Transverse colon (tissue), 4 donors: Measurements from ENCODE around the gene P3H2.

Source experiments
- POLR2A ChIP-seq: fragments of 450-650 bp; IDR thresholded peaks from one replicate; pipeline ENCODE4 v1.6.1; 2016; ENCODE audit warnings: antibody characterized with exemption, mild to moderate bottlenecking, moderate library complexity
- POLR2AphosphoS5 ChIP-seq, 3 donors: sonication (generic); formaldehyde crosslinking; IDR thresholded peaks; one replicate each; pipeline ENCODE4 v1.6.1; 2016; ENCODE audit warnings: antibody characterized with exemption in 3 of 3
- TF ChIP-seq, protein P1 (sequence below), 5 experiments: fragments of 200-600 bp in 3 of 5; fragments of 450-650 bp in 2 of 5; sonication (generic) in 3 of 5; IDR thresholded peaks; 1 replicate in 2 of 5; 2 replicates in 3 of 5; pipeline ENCODE4 v1.5.1; 2016 to 2017; ENCODE audit warnings: antibody characterized with exemption in 5 of 5, inconsistent platforms in 3 of 5, mild to moderate bottlenecking in 2 of 5, moderate library complexity in 1 of 5

DNA sequence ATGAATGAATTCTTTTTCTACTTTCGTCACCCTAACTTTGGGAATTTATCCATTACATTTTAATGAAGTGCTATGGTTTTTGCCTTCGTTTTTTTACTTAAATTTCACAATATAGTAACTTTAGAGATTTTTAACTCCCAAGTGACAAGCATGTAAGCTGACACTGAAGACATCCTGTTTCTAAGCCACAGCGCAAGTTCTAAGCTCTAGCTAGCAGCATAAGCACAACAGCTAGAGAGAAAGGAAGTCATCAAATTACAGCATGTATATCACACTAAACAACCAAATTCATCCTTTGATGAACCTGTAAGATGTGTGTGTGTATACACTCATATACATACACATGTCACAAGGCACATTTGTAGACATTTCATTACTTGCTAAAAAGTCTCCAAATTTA is 119.3 kb downstream of the P3H2 start:
- TF ChIP-seq, protein P1, sequence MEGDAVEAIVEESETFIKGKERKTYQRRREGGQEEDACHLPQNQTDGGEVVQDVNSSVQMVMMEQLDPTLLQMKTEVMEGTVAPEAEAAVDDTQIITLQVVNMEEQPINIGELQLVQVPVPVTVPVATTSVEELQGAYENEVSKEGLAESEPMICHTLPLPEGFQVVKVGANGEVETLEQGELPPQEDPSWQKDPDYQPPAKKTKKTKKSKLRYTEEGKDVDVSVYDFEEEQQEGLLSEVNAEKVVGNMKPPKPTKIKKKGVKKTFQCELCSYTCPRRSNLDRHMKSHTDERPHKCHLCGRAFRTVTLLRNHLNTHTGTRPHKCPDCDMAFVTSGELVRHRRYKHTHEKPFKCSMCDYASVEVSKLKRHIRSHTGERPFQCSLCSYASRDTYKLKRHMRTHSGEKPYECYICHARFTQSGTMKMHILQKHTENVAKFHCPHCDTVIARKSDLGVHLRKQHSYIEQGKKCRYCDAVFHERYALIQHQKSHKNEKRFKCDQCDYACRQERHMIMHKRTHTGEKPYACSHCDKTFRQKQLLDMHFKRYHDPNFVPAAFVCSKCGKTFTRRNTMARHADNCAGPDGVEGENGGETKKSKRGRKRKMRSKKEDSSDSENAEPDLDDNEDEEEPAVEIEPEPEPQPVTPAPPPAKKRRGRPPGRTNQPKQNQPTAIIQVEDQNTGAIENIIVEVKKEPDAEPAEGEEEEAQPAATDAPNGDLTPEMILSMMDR (IDR thresholded peaks at IDR 0.05): no peak
- no peak for TF ChIP-seq POLR2A
- no peak for TF ChIP-seq POLR2AphosphoS5 (IDR thresholded peaks at IDR 0.05)
